Activated CD8-positive, alpha-beta memory T cell treated with anti-CD3 and anti-CD28 coated beads for 4 hours (primary cell): Measurements from ENCODE around the gene TMEM203.

Experiments
- DNase-seq, 2 donors: peaks; one replicate each; pipeline ENCODE4 v3.0.0-alpha.2; 2020; ENCODE audit warnings: low read depth in 2 of 2

TMEM203 gene

GRCh38 chr9:137167277-137167746 is 38.1 kb downstream of the TMEM203 start:
- DNase-seq = no peak

GRCh38 chr9:137166380-137167229 is 38.8 kb downstream of the TMEM203 start:
- no peak for DNase-seq

GRCh38 chr9:137165250-137165836 is 40.1 kb downstream of the TMEM203 start:
- no peak for DNase-seq

- DNase-seq = no peak
Measured at GRCh38 chr9:137164370-137165249, 40.8 kb downstream of the TMEM203 start.

GRCh38 chr9:137163805-137164204 is 41.6 kb downstream of the TMEM203 start:
- DNase-seq = no peak

GRCh38 chr9:137163365-137163715 is 42.1 kb downstream of the TMEM203 start:
- DNase-seq = no peak

GRCh38 chr9:137162505-137163364 is 42.7 kb downstream of the TMEM203 start:
- DNase-seq = no peak

- DNase-seq = no peak
Measured at GRCh38 chr9:137161558-137162486, 43.6 kb downstream of the TMEM203 start.

- DNase-seq = no peak
Measured at GRCh38 chr9:137160716-137161557, 44.5 kb downstream of the TMEM203 start.

GRCh38 chr9:137160054-137160425 is 45.4 kb downstream of the TMEM203 start:
- DNase-seq = no peak

GRCh38 chr9:137159105-137160053 is 46.1 kb downstream of the TMEM203 start:
- DNase-seq = no peak

GRCh38 chr9:137158625-137159024 is 46.8 kb downstream of the TMEM203 start:
- DNase-seq = no peak

GRCh38 chr9:137157618-137158415 is 47.6 kb downstream of the TMEM203 start:
- DNase-seq = no peak

GRCh38 chr9:137156567-137157375 is 48.7 kb downstream of the TMEM203 start:
- peak; percentile 52 to 60 for DNase-seq
